Smooth muscle cell (in vitro differentiated cells): ENCODE data around the gene LRRTM4. TPM values are rescaled to one million over a fixed set of nuclear protein-coding genes. Genes with fewer than 3 reads are reported as not detected.

Source experiments
- DNase-seq: peaks from one replicate; lab custom pipeline; 2025; ENCODE audit not compliant: unreplicated experiment; lab: John Stamatoyannopoulos, UW
- H2AFZ ChIP-seq: fragments of 200-600 bp; sonication (generic); 2 replicates; pipeline ENCODE4 v1.6.0; 2016; ENCODE audit warnings: antibody characterized with exemption, low read depth, mild to moderate bottlenecking
- H3F3A ChIP-seq: fragments of 200-600 bp; sonication (generic); 2 replicates; pipeline ENCODE4 v1.6.0; 2017; ENCODE audit warnings: antibody characterized with exemption, low read depth
- H3K27ac ChIP-seq: fragments of 200-600 bp; sonication (generic); 2 replicates; pipeline ENCODE4 v1.5.1; 2016; ENCODE audit warnings: low read depth, mild to moderate bottlenecking
- H3K27me3 ChIP-seq: fragments of 200-600 bp; sonication (generic); 2 replicates; pipeline ENCODE4 v1.6.1; 2016; ENCODE audit warnings: low read depth, mild to moderate bottlenecking
- H3K36me3 ChIP-seq: fragments of 200-600 bp; sonication (generic); 2 replicates; pipeline ENCODE4 v1.5.1; 2016; ENCODE audit warnings: low read depth
- H3K4me1 ChIP-seq: fragments of 200-600 bp; sonication (generic); 2 replicates; pipeline ENCODE4 v1.5.1; 2016; ENCODE audit warnings: low read depth
- H3K4me2 ChIP-seq: fragments of 200-600 bp; sonication (generic); 2 replicates; pipeline ENCODE4 v1.6.0; 2016; ENCODE audit warnings: mild to moderate bottlenecking
- H3K4me3 ChIP-seq: fragments of 200-600 bp; sonication (generic); 2 replicates; pipeline ENCODE4 v1.5.1; 2016; ENCODE audit warnings: mild to moderate bottlenecking
- H3K79me2 ChIP-seq: fragments of 200-600 bp; sonication (generic); 2 replicates; pipeline ENCODE4 v1.6.0; 2016; ENCODE audit warnings: low read depth, mild to moderate bottlenecking
- H3K9ac ChIP-seq: fragments of 200-600 bp; sonication (generic); 2 replicates; pipeline ENCODE4 v1.6.0; 2016; ENCODE audit warnings: low read depth
- H3K9me3 ChIP-seq: fragments of 200-600 bp; sonication (generic); replicated peaks from 2 replicates; pipeline ENCODE4 v1.5.1; 2016; ENCODE audit warnings: low read depth
- H4K20me1 ChIP-seq: fragments of 200-600 bp; sonication (generic); 2 replicates; pipeline ENCODE4 v1.6.0; 2016; ENCODE audit warnings: low read depth
- CTCF ChIP-seq: fragments of 200-600 bp; sonication (generic); IDR thresholded peaks from 2 replicates; pipeline ENCODE4 v1.5.1; 2017; ENCODE audit warnings: borderline replicate concordance, mild to moderate bottlenecking, antibody characterized with exemption; ENCODE audit not compliant: insufficient read depth, poor library complexity, severe bottlenecking
- WGBS: methylation state at CpG from one replicate; pipeline ENCODE4 v1.1.7; 2016; ENCODE audit warnings: low lambda C conversion rate; 5-methylcytosine and 5-hydroxymethylcytosine counted together
- polyA plus RNA-seq: library from polyadenylated mRNA; unstranded; fragments of >200 nt; fragmentation: Nextera tagmentation; extraction: Ambion mirVana; gene quantifications from 2 replicates; pipeline ENCODE4 v1.2.1, GENCODE V29; 2016
- total RNA-seq: library from RNA; depleted of rRNA; stranded (reverse); fragments of >200 nt; gene quantifications from 2 replicates; pipeline ENCODE4 v1.2.3, GENCODE V29; 2014

The LRRTM4 gene
- total and polyA plus RNA-seq, 2 experiments from 2014 or later, result 1.4 to 5.5 TPM

DNA sequence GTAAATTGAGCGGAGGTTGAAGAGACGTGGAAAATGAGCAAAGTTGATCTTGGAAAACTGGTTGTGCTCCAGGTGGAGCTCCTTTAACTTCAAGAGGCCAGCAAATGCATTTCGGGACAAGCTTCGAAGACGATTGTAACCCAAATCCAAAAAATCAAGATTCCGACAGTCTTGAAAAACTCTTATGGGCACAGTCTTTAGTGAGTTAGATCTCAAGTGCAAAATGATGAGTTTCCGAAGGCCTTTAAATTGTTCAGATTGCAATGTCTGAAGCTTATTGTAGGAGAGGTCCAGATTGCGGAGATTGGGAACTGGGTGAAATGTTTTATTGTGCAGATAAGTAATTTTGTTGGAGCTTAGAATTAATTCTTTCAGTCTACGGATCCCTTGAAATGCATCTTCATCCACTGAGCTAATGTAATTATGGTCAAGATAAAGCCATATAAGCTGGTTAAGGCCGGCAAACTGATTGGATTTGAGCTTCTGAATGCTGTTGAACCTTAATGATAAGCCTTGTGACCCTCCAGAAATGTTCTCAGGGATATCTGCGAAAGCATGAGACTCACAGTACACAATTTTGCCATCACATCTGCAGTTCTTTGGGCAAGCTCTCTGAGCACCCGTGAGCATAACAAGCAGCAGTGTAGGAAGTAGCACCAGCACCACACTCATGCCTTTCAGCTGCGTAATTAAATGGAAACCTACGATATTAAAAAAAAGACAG lies 2.9 kb downstream of the LRRTM4 start:
- Histone ChIP-seq H3K27me3 (no peaks in the 10 kb centered on the region), H2AFZ (peak overlapping the region; percentile 40), H3K79me2 (no peaks in the 10 kb centered on the region), H3F3A (no peaks in the 10 kb centered on the region), H3K9me3 (no peaks in the 10 kb centered on the region), H4K20me1 (no peaks in the 10 kb centered on the region), H3K27ac (no peak overlapping the region), H3K4me3 (peak overlapping the region; percentile 36), H3K9ac (no peak overlapping the region), H3K4me2 (peak overlapping the region; percentile 79), H3K4me1 (peaks cover 38% of the 10 kb centered on the region), H3K36me3 (no peaks in the 10 kb centered on the region)
- TF ChIP-seq CTCF, result no peak
- no peak for DNase-seq
- 64% methylated on average over 14 of the region's 14 CpGs for WGBS

DNA sequence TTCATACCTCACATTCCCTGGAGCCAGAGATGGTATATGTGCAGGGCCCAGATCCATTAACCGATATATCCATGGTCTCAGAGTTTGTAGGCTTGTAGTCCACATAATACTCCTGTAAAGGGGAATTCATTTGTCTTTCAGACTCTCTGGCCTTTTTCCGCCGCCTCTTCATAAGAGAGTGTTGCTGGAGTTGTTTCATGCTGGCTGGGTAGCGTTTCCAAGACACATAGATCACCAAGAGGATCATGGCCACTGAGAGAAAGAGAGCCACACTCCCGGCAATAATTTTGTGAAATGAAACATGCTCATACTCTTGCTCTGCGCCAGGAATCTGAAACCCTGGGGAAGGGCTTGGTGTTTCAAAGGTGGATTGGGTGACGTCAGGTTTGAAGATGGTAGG lies 3.9 kb downstream of the LRRTM4 start:
- no peak for TF ChIP-seq CTCF
- DNase-seq, result no peak
- H3K27me3 ChIP-seq, result no peaks in the 10 kb centered on the region
- H3K4me3 ChIP-seq, result no peak overlapping the region
- no peaks in the 10 kb centered on the region for H3K79me2 ChIP-seq
- no peaks in the 10 kb centered on the region for H3K36me3 ChIP-seq
- peaks cover 33% of the 10 kb centered on the region for H3K4me1 ChIP-seq
- 95% methylated on average over 7 of the region's 7 CpGs for WGBS
- no peaks in the 10 kb centered on the region for H3K9me3 ChIP-seq
- no peaks in the 10 kb centered on the region for H4K20me1 ChIP-seq
- H3F3A ChIP-seq, result no peaks in the 10 kb centered on the region
- H3K27ac ChIP-seq, result no peak overlapping the region
- no peak overlapping the region for H3K4me2 ChIP-seq
- no peak overlapping the region for H3K9ac ChIP-seq
- no peak overlapping the region for H2AFZ ChIP-seq

DNA sequence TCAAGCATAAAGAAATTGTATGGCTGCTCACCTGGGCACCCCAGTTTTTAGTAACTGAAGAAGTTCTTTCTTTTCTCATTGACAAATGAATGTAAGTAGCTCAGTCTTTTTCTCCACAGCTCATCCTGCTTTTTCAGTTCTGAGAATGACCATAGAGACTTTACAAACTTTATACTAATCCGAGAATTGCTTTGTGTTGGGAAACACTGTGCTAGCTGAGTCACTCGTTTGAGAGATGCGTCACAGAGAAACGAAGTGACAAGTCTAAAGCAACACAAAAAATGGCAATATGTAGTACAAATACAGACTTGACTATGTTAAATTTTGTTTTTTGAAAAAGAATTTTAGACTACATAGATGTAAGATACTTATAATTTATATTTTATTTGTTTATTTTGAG lies 9.0 kb downstream of the LRRTM4 start:
- no peak for DNase-seq
- no peak for TF ChIP-seq CTCF
- H3K4me1 ChIP-seq, result peaks cover 4% of the 10 kb centered on the region
- no peak overlapping the region for H3K4me3 ChIP-seq
- no peaks in the 10 kb centered on the region for H3K27me3 ChIP-seq
- WGBS, result 14% methylated on average over 4 of the region's 4 CpGs
- H3K79me2 ChIP-seq, result no peaks in the 10 kb centered on the region
- no peaks in the 10 kb centered on the region for H3K9me3 ChIP-seq
- peak overlapping the region; percentile 66 for H3K4me2 ChIP-seq
- peak overlapping the region; percentile 6 for H2AFZ ChIP-seq
- H3K36me3 ChIP-seq, result no peaks in the 10 kb centered on the region
- H4K20me1 ChIP-seq, result no peaks in the 10 kb centered on the region
- peak overlapping the region; percentile 86 for H3K27ac ChIP-seq
- peak overlapping the region; percentile 73 for H3K9ac ChIP-seq
- H3F3A ChIP-seq, result no peaks in the 10 kb centered on the region

DNA sequence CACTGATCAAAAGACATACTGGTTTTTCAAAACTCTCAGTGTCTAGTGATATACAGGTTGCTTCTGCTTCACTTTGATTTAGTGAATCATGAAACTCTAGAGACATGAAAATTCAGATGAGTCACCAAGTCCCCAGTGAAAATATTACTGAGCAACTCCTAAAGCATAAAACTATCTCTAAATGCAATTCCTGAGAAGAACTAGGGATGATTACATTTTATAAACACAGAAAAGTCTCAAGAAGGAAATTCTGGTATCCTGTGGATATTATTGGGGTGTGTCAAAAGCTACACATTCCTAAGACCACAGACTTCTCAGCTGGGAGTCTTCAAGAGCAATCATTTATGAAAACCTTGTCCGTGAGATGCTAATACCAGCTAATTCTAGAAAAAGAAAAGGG lies 9.7 kb downstream of the LRRTM4 start:
- no peaks in the 10 kb centered on the region for H3F3A ChIP-seq
- peak overlapping the region; percentile 86 for H3K27ac ChIP-seq
- 11% methylated on average over 1 of the region's 1 CpG for WGBS

More for the DNA sequence above, 9.7 kb downstream of the LRRTM4 start:
- DNase-seq, result no peak
- no peak for TF ChIP-seq CTCF
- Histone ChIP-seq H3K9ac (peak overlapping the region; percentile 73), H3K4me3 (no peak overlapping the region), H3K4me1 (peaks cover 4% of the 10 kb centered on the region), H2AFZ (peak overlapping the region; percentile 6), H3K36me3 (no peaks in the 10 kb centered on the region), H3K4me2 (peak overlapping the region; percentile 66), H3K27me3 (no peaks in the 10 kb centered on the region), H4K20me1 (no peaks in the 10 kb centered on the region), H3K9me3 (no peaks in the 10 kb centered on the region), H3K79me2 (no peaks in the 10 kb centered on the region)
